Measurements from ENCODE around the gene CCDC73. TPM values are rescaled to one million over a fixed set of nuclear protein-coding genes. Genes with fewer than 3 reads are reported as not detected.

The CCDC73 gene
- total and polyA plus RNA-seq, 10 of the 15 experiments (the other 5 are each of a cell fraction or from before 2014, with no cell fraction given), result 0.05 to 0.57 (median 0.14) TPM

DNA sequence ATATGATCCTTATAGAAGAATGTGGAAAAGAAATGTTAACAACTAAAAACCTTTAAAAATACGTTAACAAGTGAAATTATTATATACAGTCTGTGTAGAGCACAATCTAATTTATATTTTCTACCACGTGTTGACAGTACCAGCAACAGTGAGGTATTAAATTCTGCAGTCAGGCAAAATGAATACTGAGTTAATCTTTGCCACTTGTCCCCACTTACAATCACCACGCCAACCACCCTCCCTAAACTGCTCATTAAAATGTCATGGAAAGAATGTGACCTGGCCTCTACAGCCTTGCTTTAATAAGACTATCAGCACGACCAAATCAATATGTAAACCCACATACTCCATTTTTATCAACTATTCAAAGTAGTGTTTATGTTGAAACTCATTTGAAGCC lies 239.4 kb downstream of the CCDC73 start (continued):
- TF ChIP-seq STAT1 (conservative IDR thresholded peaks at IDR 0.05), result no peak

Other genes with a start within 250 kb of the CCDC73 start
- gene EIF3M, start 210.8 kb downstream of the CCDC73 start, total RNA-seq (2014; rRNA removed), result 463 and 536 TPM in 2 replicates
- 562 and 568 TPM in 2 replicates for gene EIF3M, start 210.8 kb downstream of the CCDC73 start, total RNA-seq (2014; rRNA removed; fragmentation: Illumina TruSeq; extraction: Trizol)
- gene EIF3M, start 210.8 kb downstream of the CCDC73 start, total RNA-seq (2021), result 389 and 392 TPM in 2 replicates
- gene EIF3M, start 210.8 kb downstream of the CCDC73 start, polyA plus RNA-seq (2011; rRNA removed), result 641 and 834 TPM in 2 replicates
- gene EIF3M, start 210.8 kb downstream of the CCDC73 start, polyA plus RNA-seq (2014; fragmentation: Illumina TruSeq; extraction: Trizol), result 781 and 968 TPM in 2 replicates
- 1,000 to 10,000 TPM; 1,121 to 1,205 TPM for gene EIF3M, start 210.8 kb downstream of the CCDC73 start, polyA plus RNA-seq (2014; fragmentation: Nextera tagmentation; extraction: Ambion mirVana)
- gene EIF3M, start 210.8 kb downstream of the CCDC73 start, polyA plus RNA-seq (2014; rRNA removed), result 473 and 574 TPM in 2 replicates
- 100 to 1,000 TPM; 539 to 612 TPM for gene EIF3M, start 210.8 kb downstream of the CCDC73 start, polyA plus RNA-seq (2016; fragmentation: Nextera tagmentation; extraction: Ambion mirVana)
- gene PRRG4, start 35.3 kb upstream of the CCDC73 start, total RNA-seq (2014; rRNA removed), result 2.3 and 2.8 TPM in 2 replicates
- gene PRRG4, start 35.3 kb upstream of the CCDC73 start, total RNA-seq (2014; rRNA removed; fragmentation: Illumina TruSeq; extraction: Trizol), result 2.5 and 2.6 TPM in 2 replicates
- gene PRRG4, start 35.3 kb upstream of the CCDC73 start, total RNA-seq (2021), result 2.1 and 2.7 TPM in 2 replicates
- gene PRRG4, start 35.3 kb upstream of the CCDC73 start, polyA plus RNA-seq (2011; rRNA removed), result 4.9 and 6.2 TPM in 2 replicates
- gene PRRG4, start 35.3 kb upstream of the CCDC73 start, polyA plus RNA-seq (2014; fragmentation: Illumina TruSeq; extraction: Trizol), result 2.5 and 3.2 TPM in 2 replicates
- 1 to 10 TPM; 1.0 to 1.1 TPM for gene PRRG4, start 35.3 kb upstream of the CCDC73 start, polyA plus RNA-seq (2014; fragmentation: Nextera tagmentation; extraction: Ambion mirVana)
- 1.5 and 1.7 TPM in 2 replicates for gene PRRG4, start 35.3 kb upstream of the CCDC73 start, polyA plus RNA-seq (2014; rRNA removed)
- under 1 TPM; 0.55 to 0.63 TPM for gene PRRG4, start 35.3 kb upstream of the CCDC73 start, polyA plus RNA-seq (2016; fragmentation: Nextera tagmentation; extraction: Ambion mirVana)
- gene QSER1, start 98.1 kb upstream of the CCDC73 start, total RNA-seq (2014; rRNA removed), result 12.8 and 13.1 TPM in 2 replicates
- gene QSER1, start 98.1 kb upstream of the CCDC73 start, total RNA-seq (2014; rRNA removed; fragmentation: Illumina TruSeq; extraction: Trizol), result 11.8 and 14.0 TPM in 2 replicates
- 13.9 and 15.0 TPM in 2 replicates for gene QSER1, start 98.1 kb upstream of the CCDC73 start, total RNA-seq (2021)
- gene QSER1, start 98.1 kb upstream of the CCDC73 start, polyA plus RNA-seq (2011; rRNA removed), result 12.8 and 20.3 TPM in 2 replicates
- 14.4 and 16.6 TPM in 2 replicates for gene QSER1, start 98.1 kb upstream of the CCDC73 start, polyA plus RNA-seq (2014; fragmentation: Illumina TruSeq; extraction: Trizol)
- gene QSER1, start 98.1 kb upstream of the CCDC73 start, polyA plus RNA-seq (2014; fragmentation: Nextera tagmentation; extraction: Ambion mirVana), result 1 to 10 TPM; 2.1 to 2.9 TPM
- 5.7 and 7.0 TPM in 2 replicates for gene QSER1, start 98.1 kb upstream of the CCDC73 start, polyA plus RNA-seq (2014; rRNA removed)
- gene QSER1, start 98.1 kb upstream of the CCDC73 start, polyA plus RNA-seq (2016; fragmentation: Nextera tagmentation; extraction: Ambion mirVana), result 1 to 10 TPM; 3.8 to 4.5 TPM
- gene DEPDC7, start 221.2 kb upstream of the CCDC73 start, total RNA-seq (2014; rRNA removed), result 0.44 and 0.73 TPM in 2 replicates
- 0.54 and 0.78 TPM in 2 replicates for gene DEPDC7, start 221.2 kb upstream of the CCDC73 start, total RNA-seq (2014; rRNA removed; fragmentation: Illumina TruSeq; extraction: Trizol)
- 0.56 and 0.58 TPM in 2 replicates for gene DEPDC7, start 221.2 kb upstream of the CCDC73 start, total RNA-seq (2021)
- gene DEPDC7, start 221.2 kb upstream of the CCDC73 start, polyA plus RNA-seq (2011; rRNA removed), result 0.48 and 1.0 TPM in 2 replicates
- 0.50 and 0.57 TPM in 2 replicates for gene DEPDC7, start 221.2 kb upstream of the CCDC73 start, polyA plus RNA-seq (2014; fragmentation: Illumina TruSeq; extraction: Trizol)
- gene DEPDC7, start 221.2 kb upstream of the CCDC73 start, polyA plus RNA-seq (2014; fragmentation: Nextera tagmentation; extraction: Ambion mirVana), result under 1 TPM; 0.06 to 0.26 TPM
- 0.47 and 0.57 TPM in 2 replicates for gene DEPDC7, start 221.2 kb upstream of the CCDC73 start, polyA plus RNA-seq (2014; rRNA removed)
- 1 to 10 TPM in 1 of 2 experiments, under 1 TPM in 1; 0.45 to 1.1 TPM for gene DEPDC7, start 221.2 kb upstream of the CCDC73 start, polyA plus RNA-seq (2016; fragmentation: Nextera tagmentation; extraction: Ambion mirVana)
- gene TCP11L1, start 244.9 kb upstream of the CCDC73 start, total RNA-seq (2014; rRNA removed), result 11.6 and 13.3 TPM in 2 replicates
- gene TCP11L1, start 244.9 kb upstream of the CCDC73 start, total RNA-seq (2014; rRNA removed; fragmentation: Illumina TruSeq; extraction: Trizol), result 12.9 and 13.5 TPM in 2 replicates
- 14.1 and 14.3 TPM in 2 replicates for gene TCP11L1, start 244.9 kb upstream of the CCDC73 start, total RNA-seq (2021)
- 13.9 and 14.8 TPM in 2 replicates for gene TCP11L1, start 244.9 kb upstream of the CCDC73 start, polyA plus RNA-seq (2011; rRNA removed)
- gene TCP11L1, start 244.9 kb upstream of the CCDC73 start, polyA plus RNA-seq (2014; fragmentation: Illumina TruSeq; extraction: Trizol), result 12.5 and 13.2 TPM in 2 replicates
- gene TCP11L1, start 244.9 kb upstream of the CCDC73 start, polyA plus RNA-seq (2014; fragmentation: Nextera tagmentation; extraction: Ambion mirVana), result 1 to 10 TPM; 5.3 to 5.8 TPM
- gene TCP11L1, start 244.9 kb upstream of the CCDC73 start, polyA plus RNA-seq (2014; rRNA removed), result 10.6 and 15.7 TPM in 2 replicates
- 10 to 100 TPM; 11.9 to 12.5 TPM for gene TCP11L1, start 244.9 kb upstream of the CCDC73 start, polyA plus RNA-seq (2016; fragmentation: Nextera tagmentation; extraction: Ambion mirVana)

All from GM12878 (cell line).